B cell (primary cell): ENCODE data around the gene DDHD1. TPM values are rescaled to one million over a fixed set of nuclear protein-coding genes. Genes with fewer than 3 reads are reported as not detected.
A peak's percentile ranks its signal among the peaks of the same experiment; 100 is the strongest.

Source experiments
- ATAC-seq: fragments of 200-7000 bp; cut with Tn5 transposase; one replicate; pipeline ENCODE4 v1.10.0; 2021; ENCODE audit warnings: low read depth, mild to moderate bottlenecking, moderate number of reproducible peaks, moderate library complexity
- CTCF ChIA-PET: fragments of 350-600 bp; sonication (Branson Sonifier 250); formaldehyde crosslinking; loops from one replicate; lab custom pipeline; 2021; ENCODE audit warnings: antibody characterized with exemption, inconsistent platforms; lab: Charles Lee
- POLR2A ChIA-PET: fragments of 350-600 bp; sonication (Branson Sonifier 250); formaldehyde crosslinking; loops from one replicate; lab custom pipeline; 2021; ENCODE audit warnings: antibody characterized with exemption; lab: Charles Lee
- DNase-seq: peaks from one replicate; pipeline ENCODE4 v3.0.0; 2013
- H2AFZ ChIP-seq: 2 replicates; pipeline ENCODE4 v1.6.1; 2012; ENCODE audit warnings: mild to moderate bottlenecking, low read depth, low read length; ENCODE audit not compliant: insufficient read depth, poor library complexity, severe bottlenecking
- H3K27ac ChIP-seq, 2 donors: 1 replicate in 1 of 2; 2 replicates in 1 of 2; pipeline ENCODE4 v1.5.1; 2012 to 2013; ENCODE audit warnings: low read length in 2 of 2, mild to moderate bottlenecking in 2 of 2, moderate library complexity in 1 of 2
- H3K27me3 ChIP-seq, 4 experiments: fragments of 200-600 bp in 1 of 4; sonication (generic) in 1 of 4; replicated peaks in 1 of 4; 1 replicate in 2 of 4; 2 replicates in 2 of 4; pipeline versions ENCODE4 v1.6.1 to v1.7.0; 2013 to 2016; ENCODE audit warnings: low read length in 3 of 4, mild to moderate bottlenecking in 2 of 4, mixed read lengths in 1 of 4, moderate library complexity in 1 of 4; ENCODE audit not compliant: insufficient read depth in 4 of 4, control insufficient read depth in 3 of 4; ENCODE audit errors: control extremely low read depth in 1 of 4
- H3K36me3 ChIP-seq, 2 experiments: replicated peaks in 1 of 2; 1 replicate in 1 of 2; 2 replicates in 1 of 2; pipeline versions ENCODE4 v1.6.1 to v1.7.1; 2013; ENCODE audit warnings: low read length in 1 of 2; ENCODE audit not compliant: insufficient read depth in 2 of 2, control insufficient read depth in 1 of 2; ENCODE audit errors: control extremely low read depth in 1 of 2, extremely low read depth in 1 of 2
- H3K4me1 ChIP-seq, 2 donors: fragments of 200-600 bp in 1 of 2; sonication (generic) in 1 of 2; 1 replicate in 1 of 2; 2 replicates in 1 of 2; pipeline versions ENCODE4 v1.5.1 to v1.6.1; 2013 to 2017; ENCODE audit warnings: low read length in 2 of 2; ENCODE audit not compliant: control insufficient read depth in 2 of 2, insufficient read depth in 2 of 2
- H3K4me2 ChIP-seq: replicated peaks from 2 replicates; pipeline ENCODE3; 2012; ENCODE audit warnings: mild to moderate bottlenecking, low read depth, low read length; ENCODE audit not compliant: poor library complexity, severe bottlenecking
- H3K4me3 ChIP-seq, 5 experiments: fragments of 200-600 bp in 1 of 5; sonication (generic) in 1 of 5; 1 replicate in 3 of 5; 2 replicates in 2 of 5; pipeline versions ENCODE4 v1.5.1 to v1.7.0; 2011 to 2016; ENCODE audit warnings: low read length in 4 of 5, mild to moderate bottlenecking in 4 of 5, low read depth in 2 of 5, control low read depth in 1 of 5, moderate library complexity in 1 of 5; ENCODE audit not compliant: insufficient read depth in 1 of 5; ENCODE audit errors: control extremely low read depth in 1 of 5, extremely low read depth in 1 of 5
- H3K79me2 ChIP-seq: fragments of 200-600 bp; sonication (generic); one replicate; pipeline ENCODE4 v1.6.0; 2016; ENCODE audit warnings: low read length; ENCODE audit not compliant: control insufficient read depth, insufficient read depth
- H3K9ac ChIP-seq: fragments of 200-600 bp; sonication (generic); 2 replicates; pipeline ENCODE4 v1.6.1; 2017; ENCODE audit warnings: mild to moderate bottlenecking, low read length, moderate library complexity
- H3K9me3 ChIP-seq, 3 donors: one replicate each; pipeline versions ENCODE4 v1.6.1 to v1.7.1; 2013; ENCODE audit warnings: low read length in 2 of 3; ENCODE audit not compliant: control insufficient read depth in 2 of 3, insufficient read depth in 1 of 3; ENCODE audit errors: control extremely low read depth in 1 of 3
- H4K20me1 ChIP-seq: 2 replicates; pipeline ENCODE4 v1.6.0; 2012; ENCODE audit warnings: mild to moderate bottlenecking, low read length; ENCODE audit not compliant: insufficient read depth, control insufficient read depth, poor library complexity, severe bottlenecking
- H3K27ac Mint-ChIP-seq: one replicate; pipeline ENCODE4 v1.8.0; 2021; ENCODE audit warnings: mixed read lengths
- H3K27me3 Mint-ChIP-seq: one replicate; pipeline ENCODE4 v1.8.0; 2021; ENCODE audit warnings: mixed read lengths
- H3K4me1 Mint-ChIP-seq: one replicate; pipeline ENCODE4 v1.8.0; 2021; ENCODE audit warnings: mixed read lengths
- H3K4me3 Mint-ChIP-seq: one replicate; pipeline ENCODE4 v1.8.0; 2021; ENCODE audit warnings: mixed read lengths
- H3K9me3 Mint-ChIP-seq: one replicate; pipeline ENCODE4 v1.8.0; 2022; ENCODE audit warnings: mixed read lengths; ENCODE audit not compliant: insufficient read depth
- EZH2 ChIP-seq: IDR thresholded peaks from 2 replicates; pipeline ENCODE4 v1.6.1; 2012; ENCODE audit warnings: borderline replicate concordance, low read depth, mild to moderate bottlenecking, moderate library complexity, low read length; ENCODE audit not compliant: insufficient read depth, poor library complexity, severe bottlenecking
- WGBS: methylation state at CpG from one replicate; pipeline ENCODE4 v1.1.5; 2013; ENCODE audit warnings: missing lambda C conversion rate; ENCODE audit not compliant: insufficient coverage; 5-methylcytosine and 5-hydroxymethylcytosine counted together
- intact Hi-C: fragments of 100-400 bp; cut with micrococcal nuclease; formaldehyde crosslinking; loops from one replicate; pipeline ENCODE4 v1.10.0; 2022
- polyA plus RNA-seq: library from polyadenylated mRNA; depleted of rRNA; stranded (reverse); fragments of >200 nt; gene quantifications from 2 replicates; pipeline ENCODE4 v1.2.3, GENCODE V29; 2012
- total RNA-seq, 2 donors: library from RNA; stranded (reverse); fragments of 120-200 nt in 1 of 2; gene quantifications; 1 replicate in 1 of 2; 2 replicates in 1 of 2; pipeline versions ENCODE4 v1.2.3 to v1.2.4, GENCODE V29; 2013 to 2022
- TF ChIP-seq, protein P1 (sequence below): fragments of 200-600 bp; IDR thresholded peaks from one replicate; pipeline ENCODE4 v1.8.0; 2022; ENCODE audit warnings: antibody characterized with exemption, mild to moderate bottlenecking

DDHD1 gene
- total and polyA plus RNA-seq, 2 donors (not counting 1 experiment from before 2014, with no cell fraction given), result 7.1 to 75.4 TPM

DNA sequence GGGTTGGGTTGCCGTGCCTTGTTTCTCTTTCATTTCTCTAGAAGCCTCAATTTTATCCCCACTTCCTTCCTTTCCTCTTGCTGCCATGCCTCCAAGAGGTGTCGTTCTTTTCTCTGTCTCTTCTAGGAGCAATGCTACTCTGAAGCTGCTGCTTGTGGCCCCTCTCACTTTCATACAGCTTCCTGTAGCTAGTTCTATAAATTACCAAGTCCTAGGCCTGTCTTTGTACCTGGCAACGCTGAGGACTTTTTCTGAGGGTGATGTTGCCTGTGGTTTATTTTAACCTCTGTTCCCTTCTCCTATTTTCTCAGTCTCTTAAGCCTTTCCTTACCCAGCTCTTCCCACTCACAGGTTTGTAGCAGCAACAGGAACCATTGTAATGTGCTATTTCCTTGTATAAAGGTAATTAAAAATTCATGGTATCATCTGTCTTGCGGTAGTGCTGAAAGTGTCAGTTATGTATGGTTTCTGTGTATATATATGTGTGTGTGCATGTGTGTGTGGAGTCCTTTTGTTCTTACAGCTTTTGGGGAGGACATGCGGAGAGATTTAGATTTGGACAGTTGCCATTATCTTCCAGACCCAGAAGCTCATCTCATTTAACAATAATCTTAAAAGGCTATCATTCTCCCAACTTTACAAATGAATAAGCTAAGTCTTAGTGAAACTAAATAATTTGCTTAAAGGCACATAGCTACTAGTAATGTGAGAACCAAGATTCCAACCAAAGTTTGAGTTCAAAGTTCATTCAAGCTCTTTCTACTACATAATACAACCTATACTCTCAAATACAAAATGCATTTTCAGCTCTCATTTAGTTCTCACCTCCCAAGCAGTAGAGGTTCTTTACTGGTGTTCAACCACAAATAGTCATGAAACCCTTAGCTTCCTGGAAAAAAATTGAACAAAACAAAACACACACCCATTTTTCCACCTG lies 43.8 kb downstream of the DDHD1 start:
- peak overlapping the region; percentile 68 for H2AFZ ChIP-seq
- H3K79me2 ChIP-seq, result peaks cover 31% of the 10 kb centered on the region
- peak; percentile 31 for ATAC-seq

More for the DNA sequence above, 43.8 kb downstream of the DDHD1 start:
- peaks cover 0 to 1% of the 10 kb centered on the region in 2 experiments for H3K36me3 ChIP-seq
- H4K20me1 ChIP-seq, result peaks cover under 1% of the 10 kb centered on the region
- 0% methylated on average over 2 of the region's 5 CpGs for WGBS
- H3K27ac ChIP-seq, result peak overlapping the region; percentile 80 to 81
- H3K9me3 ChIP-seq, result peaks cover 0 to 14% (median 1%) of the 10 kb centered on the region in 3 donors
- Mint-ChIP-seq H3K9me3 (no peaks in the 10 kb centered on the region), H3K4me3 (no peak overlapping the region), H3K27ac (no peak overlapping the region), H3K4me1 (peaks cover 2% of the 10 kb centered on the region), H3K27me3 (no peaks in the 10 kb centered on the region)
- intact Hi-C loops, result loop anchor here (1.0 to 10.0 kb wide), 4 partner anchors 17 to 557 kb away; partner anchors contain the start of genes GPR137C and TXNDC16
- peak; percentile 76 for DNase-seq
- peak overlapping the region; percentile 28 to 69 (median 61) for H3K4me3 ChIP-seq
- ChIA-PET CTCF (interaction anchor here (1.2 to 2.4 kb wide), 2 partner anchors 11 to 43 kb away, joined by 3 to 10 read pairs; partner anchors contain the start of gene DDHD1), POLR2A (interaction anchor here (0.8 to 0.9 kb wide), 2 partner anchors 17 to 41 kb away, joined by 3 read pairs; no protein-coding TSS in a partner anchor)
- peaks cover 15 to 26% of the 10 kb centered on the region in 2 donors for H3K4me1 ChIP-seq
- H3K9ac ChIP-seq, result peak overlapping the region; percentile 63
- no peaks in the 10 kb centered on the region for H3K27me3 ChIP-seq
- peak overlapping the region; percentile 78 for H3K4me2 ChIP-seq
- no peak for TF ChIP-seq EZH2
- TF ChIP-seq, protein P1, sequence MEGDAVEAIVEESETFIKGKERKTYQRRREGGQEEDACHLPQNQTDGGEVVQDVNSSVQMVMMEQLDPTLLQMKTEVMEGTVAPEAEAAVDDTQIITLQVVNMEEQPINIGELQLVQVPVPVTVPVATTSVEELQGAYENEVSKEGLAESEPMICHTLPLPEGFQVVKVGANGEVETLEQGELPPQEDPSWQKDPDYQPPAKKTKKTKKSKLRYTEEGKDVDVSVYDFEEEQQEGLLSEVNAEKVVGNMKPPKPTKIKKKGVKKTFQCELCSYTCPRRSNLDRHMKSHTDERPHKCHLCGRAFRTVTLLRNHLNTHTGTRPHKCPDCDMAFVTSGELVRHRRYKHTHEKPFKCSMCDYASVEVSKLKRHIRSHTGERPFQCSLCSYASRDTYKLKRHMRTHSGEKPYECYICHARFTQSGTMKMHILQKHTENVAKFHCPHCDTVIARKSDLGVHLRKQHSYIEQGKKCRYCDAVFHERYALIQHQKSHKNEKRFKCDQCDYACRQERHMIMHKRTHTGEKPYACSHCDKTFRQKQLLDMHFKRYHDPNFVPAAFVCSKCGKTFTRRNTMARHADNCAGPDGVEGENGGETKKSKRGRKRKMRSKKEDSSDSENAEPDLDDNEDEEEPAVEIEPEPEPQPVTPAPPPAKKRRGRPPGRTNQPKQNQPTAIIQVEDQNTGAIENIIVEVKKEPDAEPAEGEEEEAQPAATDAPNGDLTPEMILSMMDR, result no peak
